NCI-H128 (cell line): Measurements from ENCODE around the gene STX11.
"Not testable (repeated sequence)": the region's sequence is repeated elsewhere in the genome, so short reads cannot be mapped to it uniquely, and the experiment has no call there.

Experiments used
- DNase-seq: peaks from one replicate; lab custom pipeline; 2025; ENCODE audit not compliant: unreplicated experiment; lab: John Stamatoyannopoulos, UW

Gene STX11

DNA sequence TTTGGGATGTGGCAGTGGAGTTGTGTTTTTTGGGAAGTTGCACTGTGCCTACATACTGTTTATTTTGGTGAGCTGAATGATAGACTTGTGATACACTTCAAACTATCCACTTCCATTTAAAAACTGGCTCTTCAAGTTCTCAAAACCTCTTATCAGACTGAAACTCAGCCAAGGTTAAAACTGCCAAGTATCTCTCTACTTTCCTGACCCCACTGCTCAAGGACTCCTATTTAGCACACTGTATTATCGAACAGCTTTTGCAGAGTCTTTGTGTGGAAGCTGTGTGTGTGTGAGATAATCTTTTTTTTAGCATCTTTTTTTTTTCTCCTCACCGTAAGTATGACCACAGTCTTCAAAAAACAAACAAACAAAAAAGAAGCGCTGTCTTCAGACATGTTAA lies 21.1 kb downstream of the STX11 start:
- no peak for DNase-seq

DNA sequence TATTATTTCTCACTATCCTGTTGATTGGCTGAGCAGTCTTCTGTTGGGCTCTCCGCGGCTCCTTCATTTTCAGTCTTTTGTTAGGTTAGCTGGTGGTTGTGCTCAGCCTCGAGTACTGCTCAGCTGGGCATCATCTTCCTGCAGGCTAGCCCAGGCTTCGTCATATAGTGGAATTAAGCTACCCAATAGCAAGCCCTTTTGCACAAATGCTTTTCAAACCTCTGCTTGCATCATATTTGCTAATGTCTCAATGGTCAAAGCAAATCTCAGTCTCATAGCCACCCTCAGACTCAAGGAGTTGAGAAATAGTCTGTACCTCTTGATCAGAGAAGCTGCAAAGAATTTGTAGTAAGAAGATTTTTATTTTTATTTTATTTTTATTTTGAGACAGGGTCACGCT lies 23.7 kb downstream of the STX11 start:
- no peak for DNase-seq

DNA sequence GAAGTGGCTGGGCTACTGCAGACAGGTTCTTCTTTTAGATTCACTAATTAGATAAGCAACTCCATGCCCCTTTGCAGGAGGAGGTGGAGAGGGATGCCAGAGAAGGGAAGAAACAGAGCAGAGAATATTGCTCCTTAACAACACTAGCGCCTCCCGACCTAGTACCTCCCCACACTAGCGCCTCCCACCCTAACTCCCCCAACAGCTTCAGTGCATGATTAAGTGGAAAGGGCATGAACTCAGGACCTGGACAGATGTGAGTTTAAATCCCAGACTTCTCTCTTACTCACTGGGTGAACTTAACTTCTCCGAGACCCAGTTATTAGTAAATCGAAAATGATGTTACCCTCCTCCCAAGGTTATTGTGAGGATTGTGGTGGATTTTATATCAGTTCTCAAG lies 25.7 kb downstream of the STX11 start:
- DNase-seq, result no peak

DNA sequence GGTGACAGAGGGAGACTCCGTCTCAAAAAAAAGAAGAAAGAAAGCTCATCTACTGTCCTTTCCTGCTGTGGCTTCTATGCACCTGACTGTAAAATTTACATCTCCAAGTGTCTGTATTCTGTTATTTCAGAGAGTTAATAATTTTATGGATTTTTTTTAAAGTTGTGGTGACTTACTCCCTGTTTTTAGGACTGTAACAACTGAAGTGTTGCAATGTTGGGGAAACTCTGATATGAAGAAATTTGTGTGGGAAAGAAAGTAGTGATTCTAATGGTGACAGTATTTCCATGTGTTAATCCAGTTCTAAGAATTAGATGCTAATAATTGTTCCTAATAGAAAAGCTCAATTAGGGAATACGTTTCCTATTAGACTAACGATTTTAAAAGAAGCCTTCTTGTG lies 27.4 kb downstream of the STX11 start:
- DNase-seq, result no peak

DNA sequence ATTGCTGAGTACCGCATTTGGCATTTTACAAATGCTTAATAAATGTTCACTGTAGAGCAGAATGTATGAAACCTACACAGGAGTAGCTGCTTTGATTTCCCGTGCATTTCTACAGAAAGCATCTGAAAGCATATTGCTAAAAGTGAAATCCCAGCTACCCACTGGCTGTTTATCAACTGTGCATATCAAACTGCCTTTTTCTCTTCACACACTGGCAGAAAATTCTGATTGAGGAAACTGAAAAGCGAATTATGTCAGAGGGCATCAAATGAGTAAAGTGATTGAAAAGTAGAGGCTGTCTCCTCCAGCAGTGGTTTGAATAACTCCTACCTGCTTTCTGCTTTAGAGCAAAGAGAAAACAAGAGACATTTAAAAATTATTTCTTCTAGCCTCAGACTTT lies 28.0 kb downstream of the STX11 start:
- DNase-seq, result no peak

DNA sequence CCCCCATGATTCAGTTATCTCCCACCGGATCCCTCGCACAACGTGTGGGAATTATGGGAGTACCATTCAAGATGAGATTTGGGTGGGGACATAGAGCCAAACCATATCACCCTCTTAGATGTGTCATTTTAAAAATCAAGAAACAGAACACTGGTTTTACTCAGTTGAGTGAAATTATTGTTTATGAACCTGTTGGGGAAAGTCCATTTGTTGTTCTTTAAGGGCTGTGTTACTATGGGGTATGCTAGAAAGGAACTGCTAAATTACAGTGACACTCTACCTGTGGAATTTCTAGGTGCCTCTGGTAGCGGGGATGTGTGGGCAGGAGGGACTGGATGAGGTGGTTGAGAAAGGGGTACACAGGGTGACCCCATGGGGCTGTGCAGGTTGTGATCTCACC lies 28.9 kb downstream of the STX11 start:
- no peak for DNase-seq

DNA sequence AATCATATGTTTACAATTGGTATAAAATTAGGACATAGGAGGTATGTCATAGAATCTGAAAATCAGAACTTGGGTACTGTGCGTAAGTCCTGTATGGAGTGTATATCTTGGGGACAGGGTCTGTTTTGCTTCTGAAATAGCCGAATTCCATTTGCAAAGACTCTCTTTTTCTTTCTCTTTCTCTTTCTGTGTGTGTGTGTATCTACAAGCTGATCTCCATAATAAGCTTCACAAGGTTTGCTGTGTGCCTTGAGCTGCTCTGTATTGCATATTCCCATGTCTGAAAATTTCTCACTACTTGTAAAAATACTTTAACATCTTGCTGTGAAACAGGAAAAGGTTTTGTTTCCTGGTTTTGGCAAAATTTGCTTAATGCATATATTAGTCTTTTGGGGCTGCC lies 29.5 kb downstream of the STX11 start:
- no peak for DNase-seq

DNA sequence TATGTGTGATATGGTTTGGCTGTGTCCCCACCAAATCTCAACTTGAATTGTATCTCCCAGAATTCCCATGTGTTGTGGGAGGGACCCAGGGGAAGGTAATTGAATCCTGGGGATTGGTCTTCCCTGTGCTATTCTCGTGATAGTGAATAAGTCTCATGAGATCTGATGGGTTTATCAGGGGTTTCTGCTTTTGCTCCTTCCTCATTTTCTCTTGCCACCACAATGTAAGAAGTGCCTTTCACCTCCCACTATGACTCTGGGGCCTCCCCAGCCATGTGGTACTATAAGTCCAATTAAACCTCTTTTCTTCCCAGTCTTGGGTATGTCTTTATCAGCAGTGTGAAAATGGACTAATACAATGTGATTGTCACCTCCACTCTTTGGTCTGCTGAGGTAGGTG lies 30.0 kb downstream of the STX11 start:
- DNase-seq, result not testable (repeated sequence)

- DNase-seq, result no peak
Measured at GRCh38 chr6:144181639-144182038, 31.3 kb downstream of the STX11 start.

- not testable (repeated sequence) for DNase-seq
Measured at GRCh38 chr6:144184186-144184585, 33.9 kb downstream of the STX11 start.

- no peak for DNase-seq
Measured at GRCh38 chr6:144185133-144185836, 35.0 kb downstream of the STX11 start.

- no peak for DNase-seq
Measured at GRCh38 chr6:144186817-144187625, 36.7 kb downstream of the STX11 start.

DNA sequence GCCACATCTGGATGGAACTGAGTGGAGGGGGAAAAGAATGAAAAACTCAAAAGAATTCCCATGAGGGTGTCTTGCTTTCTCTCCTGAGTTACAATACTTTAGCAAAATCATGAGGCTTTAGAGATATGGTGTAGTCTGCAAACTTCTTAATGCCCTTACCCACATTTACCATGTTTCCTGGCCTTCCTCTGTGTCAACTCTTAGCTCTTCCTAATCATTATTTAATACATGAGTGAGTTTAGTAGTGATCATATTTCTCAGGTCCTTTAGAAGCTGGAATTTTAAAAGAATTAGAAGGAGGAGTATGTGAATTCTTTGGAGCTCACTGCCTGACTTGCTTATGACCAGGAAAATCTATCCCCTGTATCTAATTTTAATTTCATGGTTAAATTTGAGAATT lies 39.0 kb downstream of the STX11 start:
- DNase-seq, result no peak

DNA sequence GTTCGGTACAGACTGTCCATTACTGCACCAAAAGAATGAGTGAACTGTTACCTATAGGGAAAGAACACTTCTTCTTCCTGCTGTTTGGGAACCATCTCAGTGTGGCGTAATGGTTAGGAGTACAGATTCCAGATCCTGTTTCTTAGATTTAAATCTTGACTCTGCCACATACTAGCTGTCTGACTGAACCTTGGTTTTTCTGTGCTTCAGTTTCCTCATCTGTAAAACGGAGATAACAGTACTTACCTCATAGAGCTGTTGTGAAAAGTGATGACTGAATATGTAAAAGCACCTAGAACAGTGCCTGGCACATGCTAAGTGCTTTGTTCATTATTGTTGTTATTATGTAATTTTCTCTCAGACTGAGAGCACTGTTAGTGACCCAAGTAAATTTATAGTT lies 39.8 kb downstream of the STX11 start:
- DNase-seq, result no peak

DNA sequence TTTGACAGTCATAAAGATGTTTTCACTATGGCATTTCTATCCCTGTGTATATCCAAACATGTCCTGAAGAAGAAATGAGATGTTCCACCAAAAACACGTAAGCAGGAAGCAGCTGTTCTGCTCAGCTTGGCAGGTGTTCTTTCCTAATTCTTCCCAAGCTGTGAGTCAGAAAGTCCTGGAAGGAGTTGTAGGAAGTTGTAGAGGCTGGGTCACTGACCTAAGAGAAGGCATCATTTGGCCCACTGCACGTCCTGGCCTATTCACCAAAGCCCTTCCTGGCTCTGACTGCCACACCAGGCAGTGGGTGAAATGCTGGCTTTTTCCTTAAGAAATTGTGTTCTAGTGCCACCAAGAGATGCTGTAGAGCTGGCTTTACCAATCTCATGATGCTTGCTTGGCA lies 40.3 kb downstream of the STX11 start:
- DNase-seq, result no peak

DNA sequence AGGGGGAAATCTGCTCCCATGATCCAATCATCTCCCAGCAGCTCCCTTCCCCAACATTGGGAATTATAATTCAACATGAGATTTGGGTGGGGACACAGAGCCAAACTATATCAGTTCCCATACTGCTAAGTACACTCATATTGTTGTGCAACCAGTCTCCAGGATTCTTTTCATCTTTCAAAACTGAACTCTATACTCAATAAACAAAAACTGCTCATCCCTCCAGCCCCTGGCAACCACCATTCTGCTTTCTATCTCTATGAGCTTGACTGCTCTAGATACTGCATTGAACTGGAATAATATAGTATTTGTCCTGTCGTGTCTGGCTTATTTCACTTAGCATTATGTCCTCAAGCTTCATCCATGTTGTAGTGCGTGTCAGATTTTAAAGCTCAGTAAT lies 42.9 kb downstream of the STX11 start:
- no peak for DNase-seq

- no peak for DNase-seq
Measured at GRCh38 chr6:144194293-144194810, 44.0 kb downstream of the STX11 start.

DNA sequence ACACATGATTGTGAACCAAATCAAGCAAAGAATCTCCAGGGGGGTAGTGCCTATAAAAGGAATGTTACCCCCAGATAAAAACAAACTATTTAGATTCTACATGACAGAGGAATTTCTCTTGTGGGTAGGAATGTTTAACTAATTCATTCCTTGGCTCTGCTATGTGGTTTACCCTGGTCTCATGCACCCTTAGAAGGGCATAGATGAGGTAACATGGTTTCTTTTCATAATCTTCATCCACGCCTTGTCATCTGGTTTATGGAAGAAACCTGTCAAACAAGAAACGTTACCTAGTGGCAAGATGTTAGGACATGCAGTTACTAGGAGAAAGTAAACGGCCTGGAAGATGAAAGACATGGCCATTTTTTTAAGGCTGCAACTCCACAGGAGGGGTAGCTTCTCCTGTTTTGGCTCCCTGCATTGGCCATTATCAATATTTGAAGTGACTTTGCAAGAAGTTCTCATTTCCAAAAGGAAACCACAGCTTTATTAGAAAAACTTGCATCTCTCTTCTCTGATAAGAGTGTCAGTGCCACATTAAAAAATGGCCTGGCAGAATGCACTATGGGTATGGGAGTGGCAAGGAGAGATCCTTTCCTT lies 45.5 kb downstream of the STX11 start:
- no peak for DNase-seq

DNA sequence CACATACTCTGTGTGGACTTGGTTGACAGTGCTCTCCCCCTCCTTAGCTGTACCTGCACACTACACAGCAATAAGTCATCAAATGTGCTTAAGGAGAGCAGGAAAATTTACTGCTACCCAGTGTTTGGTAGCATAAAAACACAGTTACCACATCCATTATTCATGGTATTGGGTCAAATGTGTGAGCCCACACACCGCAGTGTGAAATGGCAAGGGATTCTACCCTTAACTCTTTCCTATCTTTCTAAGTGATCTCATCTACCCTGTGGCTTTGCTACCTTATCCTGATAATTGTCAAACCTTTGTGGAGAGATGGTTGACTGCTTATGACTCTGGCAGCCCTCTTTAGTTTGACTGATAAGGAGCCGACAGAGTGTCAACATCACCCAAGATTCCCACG lies 47.6 kb downstream of the STX11 start:
- DNase-seq, result no peak

DNA sequence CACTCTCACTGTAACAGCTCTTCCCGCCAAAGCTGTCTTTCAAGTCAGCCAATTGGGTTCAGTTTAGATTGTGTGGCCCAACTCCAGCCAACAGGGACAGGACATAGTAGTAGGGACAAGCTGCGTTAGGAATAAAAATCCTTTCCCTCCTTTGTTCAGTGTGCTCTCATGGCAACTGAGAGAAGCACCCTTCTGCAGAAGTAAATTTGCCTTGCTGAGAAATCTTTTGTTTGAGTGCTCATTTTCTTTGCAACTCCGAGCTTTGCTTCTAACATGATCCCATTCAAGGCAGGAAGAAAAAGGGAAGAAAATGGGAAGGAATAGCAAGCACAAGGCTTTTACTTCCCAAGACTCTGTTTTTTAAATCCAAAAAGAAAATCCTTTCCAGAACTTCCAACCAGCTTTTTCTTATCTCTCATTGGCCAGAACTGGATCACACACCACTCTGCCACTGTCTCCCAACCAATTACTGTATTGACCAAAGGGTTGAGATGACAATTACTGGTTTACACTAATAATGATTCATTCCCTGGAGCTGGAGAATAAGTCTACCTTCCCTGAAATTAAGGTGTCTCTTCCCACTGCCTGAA lies 52.7 kb downstream of the STX11 start:
- no peak for DNase-seq

DNA sequence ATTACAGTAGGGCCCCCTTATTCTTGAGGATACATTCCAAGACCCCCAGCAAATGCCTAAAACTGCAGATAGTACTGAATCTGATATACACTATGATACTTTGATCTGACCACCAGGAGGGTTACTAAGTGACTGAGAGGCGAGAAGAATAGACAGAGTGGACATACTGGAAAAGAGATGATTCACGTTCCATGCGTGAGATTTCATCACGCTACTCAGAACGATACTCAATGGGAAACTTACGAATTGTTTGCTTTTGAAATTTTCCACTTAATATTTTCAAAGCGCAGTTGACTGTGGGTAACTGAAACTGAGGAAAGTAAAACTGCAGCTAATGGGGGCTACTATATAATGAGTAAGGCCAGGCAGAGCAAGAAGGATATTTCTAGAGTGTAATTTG lies 60.8 kb downstream of the STX11 start:
- no peak for DNase-seq

DNA sequence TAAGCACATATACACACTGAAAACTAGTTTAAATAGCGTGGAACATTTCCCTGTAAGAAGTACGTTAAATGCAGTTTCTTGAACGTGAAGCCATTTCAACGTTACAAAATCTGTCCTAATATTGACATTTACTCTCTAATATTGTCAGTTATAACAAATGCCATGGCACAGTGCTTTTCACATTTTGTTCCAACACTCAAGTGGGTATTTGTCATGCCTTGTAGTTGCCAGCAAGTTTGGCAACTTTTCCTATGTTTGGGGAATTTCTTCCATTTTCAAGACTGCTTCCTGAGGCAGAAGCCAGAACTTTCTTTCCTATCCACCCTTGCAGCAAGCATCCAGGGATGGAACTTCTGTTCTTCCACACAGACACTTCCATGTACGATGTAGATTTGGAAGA lies 63.0 kb downstream of the STX11 start:
- no peak for DNase-seq
